MM.1S (cell line): Measurements from ENCODE around the gene HES2.

Experiments
- CTCF ChIP-seq: fragments of 300-600 bp; sonication (generic); IDR thresholded peaks from 2 replicates; pipeline ENCODE4 v1.5.1; 2016; ENCODE audit warnings: antibody characterized with exemption, low read length, mixed read lengths
- EZH2 ChIP-seq: fragments of 300-600 bp; sonication (generic); optimal IDR thresholded peaks from 2 replicates; pipeline ENCODE3; 2017; ENCODE audit warnings: low read depth, mild to moderate bottlenecking, antibody characterized with exemption, low read length, mixed read lengths

- TF ChIP-seq CTCF (no peak), EZH2 (no peak)
Measured at GRCh38 chr1:6389971-6390370, 29.7 kb downstream of the HES2 start.
